GM18511 (cell line): Measurements from ENCODE around the gene NCBP2.

Experiments
- ATAC-seq: cut with Tn5 transposase; IDR thresholded peaks from one replicate; pipeline ENCODE4 v1.9.1; 2021; ENCODE audit warnings: mild to moderate bottlenecking, moderate library complexity; ENCODE audit not compliant: unreplicated experiment

NCBP2 gene

GRCh38 chr3:196941729-196942225 lies 551 bp downstream of the NCBP2 start:
- peak; percentile 43 for ATAC-seq

GRCh38 chr3:196938576-196938975 lies 3.8 kb downstream of the NCBP2 start:
- no peak for ATAC-seq

- no peak for ATAC-seq
Measured at GRCh38 chr3:196938124-196938523, 4.2 kb downstream of the NCBP2 start.

GRCh38 chr3:196936288-196936687 lies 6.0 kb downstream of the NCBP2 start:
- ATAC-seq: no peak

GRCh38 chr3:196932600-196932999 lies 9.7 kb downstream of the NCBP2 start:
- ATAC-seq: peak; percentile 59

GRCh38 chr3:196931828-196932587 lies 10.3 kb downstream of the NCBP2 start:
- ATAC-seq: peak; percentile 77

- no peak for ATAC-seq
Measured at GRCh38 chr3:196931157-196931556, 11.2 kb downstream of the NCBP2 start.

GRCh38 chr3:196927571-196928453 lies 14.5 kb downstream of the NCBP2 start:
- no peak for ATAC-seq

GRCh38 chr3:196920733-196921132 lies 21.6 kb downstream of the NCBP2 start:
- ATAC-seq: no peak

GRCh38 chr3:196918968-196919367 lies 23.4 kb downstream of the NCBP2 start:
- no peak for ATAC-seq

- no peak for ATAC-seq
Measured at GRCh38 chr3:196916995-196917394, 25.3 kb downstream of the NCBP2 start.

- ATAC-seq: no peak
Measured at GRCh38 chr3:196916221-196916620, 26.1 kb downstream of the NCBP2 start.

- no peak for ATAC-seq
Measured at GRCh38 chr3:196915375-196915774, 27.0 kb downstream of the NCBP2 start.

- ATAC-seq: no peak
Measured at GRCh38 chr3:196914866-196915265, 27.5 kb downstream of the NCBP2 start.

GRCh38 chr3:196903740-196904139 lies 38.6 kb downstream of the NCBP2 start:
- no peak for ATAC-seq

GRCh38 chr3:196902296-196902695 lies 40.0 kb downstream of the NCBP2 start:
- ATAC-seq: no peak

GRCh38 chr3:196901768-196902167 lies 40.6 kb downstream of the NCBP2 start:
- no peak for ATAC-seq

- ATAC-seq: no peak
Measured at GRCh38 chr3:196896229-196896628, 46.1 kb downstream of the NCBP2 start.

GRCh38 chr3:196894557-196895295 lies 47.6 kb downstream of the NCBP2 start:
- no peak for ATAC-seq

GRCh38 chr3:196889844-196890708 lies 52.3 kb downstream of the NCBP2 start:
- no peak for ATAC-seq
